Stimulated activated CD4-positive, alpha-beta T cell treated with anti-CD3 and anti-CD28 coated beads, Interleukin-15, amount 100 ng/mL, for 1 hour (primary cell): Measurements from ENCODE around the gene C14orf180.

Experiments used
- DNase-seq, 2 donors: peaks; one replicate each; pipeline ENCODE4 v3.0.0-alpha.2; 2020; ENCODE audit warnings: low read depth in 1 of 2, low spot score in 1 of 2

Gene C14orf180

GRCh38 chr14:104560586-104560945 lies 19.0 kb upstream of the C14orf180 start:
- DNase-seq: no peak

GRCh38 chr14:104561124-104561557 lies 18.4 kb upstream of the C14orf180 start:
- DNase-seq: no peak

- DNase-seq: no peak
These were observed 17.7 kb upstream of the C14orf180 start for GRCh38 chr14:104561632-104562495.

GRCh38 chr14:104562606-104563005 lies 17.0 kb upstream of the C14orf180 start:
- DNase-seq: no peak

- no peak for DNase-seq
These were observed 16.3 kb upstream of the C14orf180 start for GRCh38 chr14:104563191-104563741.

- peak; percentile 45 to 54 for DNase-seq
These were observed 15.6 kb upstream of the C14orf180 start for GRCh38 chr14:104563742-104564615.

DNA sequence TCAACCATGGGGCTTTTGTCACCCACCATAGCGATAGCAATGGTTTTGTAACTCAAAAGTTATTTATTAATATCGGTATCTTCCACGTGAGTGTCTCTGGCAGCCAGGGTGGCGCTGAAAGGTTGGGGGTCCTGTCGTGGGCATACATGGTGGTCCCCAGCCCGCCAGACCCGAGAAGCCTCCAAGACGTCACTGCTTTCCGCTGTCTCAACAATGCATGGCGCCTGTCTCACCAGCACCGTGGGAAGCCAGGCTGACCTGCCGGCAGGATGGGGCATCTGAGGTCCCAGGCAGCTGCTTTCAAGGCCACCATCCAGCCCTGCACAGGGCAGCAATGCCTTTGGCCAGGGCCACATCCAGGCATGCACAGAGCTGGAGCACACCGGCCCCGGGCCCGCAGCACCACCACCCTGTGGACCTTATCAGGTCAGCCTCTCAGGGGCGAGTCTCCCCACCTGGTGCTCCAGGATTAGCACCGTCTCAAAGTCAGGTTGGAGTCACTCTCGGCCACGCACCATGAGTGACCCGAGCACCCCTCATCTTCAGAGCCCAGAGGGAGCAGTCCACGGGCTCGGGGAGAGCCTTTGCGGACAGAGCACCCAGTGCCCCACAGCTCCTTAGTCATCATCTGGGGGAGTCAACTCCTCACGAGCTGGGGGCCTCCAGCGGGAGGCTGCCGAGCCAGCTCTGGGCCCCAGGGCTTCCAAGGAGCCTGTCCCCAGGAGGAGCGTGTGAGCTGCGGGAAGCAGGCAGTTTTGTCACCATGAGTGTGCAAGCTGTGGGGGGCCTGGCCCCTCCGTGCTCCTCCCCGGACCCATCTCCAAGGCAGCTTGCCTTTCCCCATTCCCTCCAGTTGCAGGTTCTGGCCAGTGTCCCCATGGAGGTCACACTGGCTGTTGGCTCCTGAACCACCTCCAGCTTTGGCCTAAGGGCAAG lies 14.6 kb upstream of the C14orf180 start:
- no peak for DNase-seq

DNA sequence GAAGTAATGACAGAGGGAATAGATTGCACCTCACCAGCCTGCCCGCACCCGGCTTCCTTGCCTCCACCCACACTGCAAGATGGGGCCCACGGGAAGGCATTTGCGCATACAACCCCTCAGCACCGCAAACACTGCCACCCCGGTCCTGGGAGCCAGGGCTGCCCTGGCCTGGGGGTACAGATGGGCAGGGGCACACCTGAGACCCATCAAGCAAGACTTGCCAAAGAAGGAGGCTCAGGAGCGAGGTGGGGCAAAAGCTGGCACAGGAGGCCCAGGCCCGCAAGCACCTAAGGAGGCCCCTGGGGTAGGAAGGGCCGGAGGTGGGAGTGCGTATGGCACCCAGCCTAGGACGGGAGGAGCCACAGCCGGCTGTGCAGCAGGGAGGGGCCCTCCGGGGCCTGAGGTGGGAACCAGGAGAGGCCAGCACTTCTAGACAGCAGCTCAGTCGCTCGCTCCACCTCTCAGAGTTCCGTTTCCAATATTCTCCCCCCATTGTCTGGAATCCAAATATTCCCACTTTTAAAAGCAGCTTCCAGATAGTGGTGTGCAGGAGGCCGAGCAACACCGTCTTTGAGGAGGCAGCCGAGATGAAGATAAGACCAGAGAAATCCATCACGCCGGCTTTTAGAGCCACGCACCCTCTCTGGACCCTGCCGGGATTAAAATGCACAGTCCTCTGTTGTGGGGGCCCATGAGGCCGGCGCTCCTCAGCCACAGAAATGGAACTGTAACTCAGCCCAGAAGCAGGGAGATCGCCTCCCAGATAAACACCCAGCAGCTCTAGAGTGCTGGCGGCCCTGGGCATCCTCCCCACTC lies 12.2 kb upstream of the C14orf180 start:
- no peak for DNase-seq

GRCh38 chr14:104567957-104568225 lies 11.7 kb upstream of the C14orf180 start:
- DNase-seq: no peak

GRCh38 chr14:104568620-104569019 lies 10.9 kb upstream of the C14orf180 start:
- no peak for DNase-seq

GRCh38 chr14:104569435-104569834 lies 10.1 kb upstream of the C14orf180 start:
- no peak for DNase-seq

DNA sequence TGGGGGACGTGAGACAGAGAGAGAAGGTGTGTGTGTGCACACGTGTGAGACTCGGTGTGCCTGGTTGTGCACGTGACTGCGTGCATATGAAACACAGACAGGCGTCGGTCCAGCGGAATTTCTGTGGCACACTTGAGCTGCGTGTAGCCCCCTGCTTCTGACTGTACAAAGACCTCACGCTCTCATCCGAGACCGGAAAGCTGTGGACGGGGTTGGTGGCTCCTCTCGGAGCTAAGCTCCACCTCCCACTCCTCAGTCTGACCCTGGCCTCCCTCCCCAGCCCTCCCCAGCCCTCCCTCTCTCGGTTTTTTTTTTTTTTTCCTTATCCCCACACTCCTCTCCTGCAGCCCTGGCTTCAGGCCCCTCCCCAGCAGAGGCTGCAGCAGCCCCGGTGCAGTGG lies 8.3 kb upstream of the C14orf180 start:
- DNase-seq: no peak

DNA sequence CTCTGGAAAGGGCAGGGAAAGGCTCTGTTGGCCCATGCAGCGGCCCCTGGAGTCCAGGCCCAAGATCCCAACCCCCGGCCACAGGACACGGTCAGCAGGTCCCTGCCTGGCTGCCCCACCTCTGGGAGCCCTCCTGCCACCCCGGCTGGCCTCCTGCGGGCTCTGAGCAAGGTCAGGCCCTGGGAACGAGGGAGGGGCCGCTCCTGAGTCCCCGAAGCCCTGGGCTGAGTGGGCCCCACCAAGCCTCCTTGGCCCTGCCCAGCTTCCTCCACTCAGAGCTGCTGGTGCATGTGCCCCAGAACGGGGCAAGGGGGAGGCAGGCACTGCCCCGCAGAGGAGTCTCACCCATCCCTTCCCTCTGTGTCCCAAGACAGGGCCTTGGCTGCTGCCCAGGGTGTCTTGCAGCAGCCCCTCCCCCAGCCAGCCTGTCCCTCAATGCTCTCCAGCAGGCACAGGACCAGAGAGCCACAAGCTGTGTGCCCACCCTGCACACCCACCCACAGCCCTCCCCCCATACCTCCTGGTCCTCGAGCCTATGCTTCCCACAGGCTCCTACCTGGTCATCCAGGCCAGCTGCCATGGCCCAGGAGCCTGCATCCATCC lies 7.4 kb upstream of the C14orf180 start:
- DNase-seq: no peak

DNA sequence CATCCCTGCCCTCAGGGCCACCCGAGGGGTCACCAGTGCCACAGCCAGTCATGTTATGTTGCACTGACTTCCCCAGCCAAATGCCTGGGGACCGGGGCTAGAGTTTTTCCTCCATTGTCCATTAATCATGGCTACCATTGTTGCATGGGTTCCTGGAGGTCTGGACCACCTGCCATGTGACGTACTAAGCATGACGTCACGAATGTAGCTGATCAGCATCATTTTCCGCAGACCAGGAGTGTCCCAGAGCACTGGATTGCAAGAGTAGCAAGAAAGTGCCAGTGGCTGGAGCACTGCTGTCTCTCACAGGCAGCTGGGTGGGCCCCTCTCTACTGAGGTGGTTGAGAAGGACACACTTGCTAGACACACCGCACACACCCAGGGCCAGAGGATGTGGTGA lies 6.9 kb upstream of the C14orf180 start:
- DNase-seq: no peak

GRCh38 chr14:104573930-104574329 lies 5.6 kb upstream of the C14orf180 start:
- no peak for DNase-seq

- DNase-seq: no peak
These were observed 5.0 kb upstream of the C14orf180 start for GRCh38 chr14:104574536-104574935.

GRCh38 chr14:104574978-104575583 lies 4.5 kb upstream of the C14orf180 start:
- no peak for DNase-seq

DNA sequence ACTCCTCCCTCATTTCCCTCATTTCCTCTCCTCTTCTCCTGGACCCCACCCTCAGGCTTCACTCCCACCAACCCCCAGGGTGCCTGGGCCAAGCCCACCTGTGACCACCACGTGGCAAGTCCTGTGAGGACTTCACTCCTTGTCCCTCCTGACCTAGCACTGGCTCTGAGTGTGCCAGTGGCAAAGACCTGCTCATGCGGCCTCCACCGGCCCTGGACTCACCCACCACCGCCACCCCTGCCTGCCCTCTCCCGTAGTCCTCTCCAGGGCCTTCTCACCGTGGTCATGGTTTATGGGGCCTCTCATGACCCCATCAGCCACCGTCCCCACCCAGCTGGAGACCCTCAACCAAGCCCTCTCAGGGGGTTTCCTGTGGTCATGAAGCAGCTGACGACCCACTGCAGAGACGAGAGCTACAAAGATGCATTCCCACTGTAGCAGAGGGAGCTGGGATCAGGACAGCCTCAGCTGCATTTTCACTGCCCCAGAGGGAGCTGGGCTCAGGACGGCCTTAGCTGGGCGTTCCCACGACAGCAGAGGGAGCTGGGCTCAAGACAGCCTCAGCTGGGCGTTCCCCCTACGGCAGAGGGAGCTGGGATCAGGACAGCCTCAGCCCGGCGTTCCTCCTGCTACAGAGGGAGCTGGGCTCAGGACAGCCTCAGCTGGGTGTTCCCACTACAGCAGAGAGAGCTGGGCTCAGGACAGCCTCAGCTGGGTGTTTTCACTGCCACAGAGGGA lies 3.2 kb upstream of the C14orf180 start:
- no peak for DNase-seq

DNA sequence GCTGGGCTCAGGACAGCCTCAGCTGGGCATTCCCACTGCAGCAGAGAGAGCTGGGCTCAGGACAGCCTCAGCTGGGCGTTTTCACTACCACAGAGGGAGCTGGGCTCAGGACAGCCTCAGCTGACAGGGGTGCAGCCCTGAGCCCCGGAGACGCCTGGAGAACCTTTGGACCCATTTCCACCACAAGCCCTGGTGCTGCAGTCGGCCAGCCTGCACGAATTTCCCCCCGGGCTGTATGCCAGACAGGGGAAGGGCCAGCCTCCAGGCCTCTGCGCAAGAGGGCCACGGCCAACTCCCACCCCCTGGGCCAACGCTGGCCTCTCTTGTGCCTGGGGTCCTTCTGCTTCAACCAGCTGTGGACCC lies 2.6 kb upstream of the C14orf180 start:
- no peak for DNase-seq
